GM20431 (cell line): ENCODE data around the gene FN3K.
"Not testable (repeated sequence)": the region's sequence is repeated elsewhere in the genome, so short reads cannot be mapped to it uniquely, and the experiment has no call there.

Source experiments
- in situ Hi-C: fragments of 300-500 bp; cut with MseI, MboI; formaldehyde crosslinking; loops from one replicate; pipeline ENCODE4 v1.15.0; 2020; ENCODE audit warnings: low sequenced_read_pairs; ENCODE audit not compliant: unreplicated experiment

Gene FN3K

GRCh38 chr17:82732118-82732743, 3.2 kb upstream of the FN3K start:
- in situ Hi-C loops: no loop called here

- in situ Hi-C loops: no loop called here
These were observed 1.2 kb downstream of the FN3K start for GRCh38 chr17:82736511-82737185.

GRCh38 chr17:82737967-82738877, 2.8 kb downstream of the FN3K start:
- in situ Hi-C loops: no loop called here

GRCh38 chr17:82740906-82741759, 5.7 kb downstream of the FN3K start:
- in situ Hi-C loops: no loop called here

GRCh38 chr17:82743344-82744219, 8.2 kb downstream of the FN3K start:
- in situ Hi-C loops: no loop called here

- in situ Hi-C loops: not testable (repeated sequence)
These were observed 9.3 kb downstream of the FN3K start for GRCh38 chr17:82744736-82745135.

GRCh38 chr17:82745524-82745923, 10.1 kb downstream of the FN3K start:
- in situ Hi-C loops: no loop called here

- in situ Hi-C loops: no loop called here
These were observed 13.3 kb downstream of the FN3K start for GRCh38 chr17:82748756-82749155.

- in situ Hi-C loops: no loop called here
These were observed 15.0 kb downstream of the FN3K start for GRCh38 chr17:82750241-82750908.

GRCh38 chr17:82751171-82751570, 15.8 kb downstream of the FN3K start:
- in situ Hi-C loops: no loop called here

- in situ Hi-C loops: no loop called here
These were observed 16.4 kb downstream of the FN3K start, which contains the start of gene TBCD for GRCh38 chr17:82751571-82752370. Gene TBCD (plus strand): TSS chr17:82752065. CDS start chr17:82752194, 129 bp downstream.

- in situ Hi-C loops: no loop called here
These were observed 17.2 kb downstream of the FN3K start for GRCh38 chr17:82752371-82753200.

- in situ Hi-C loops: no loop called here
These were observed 17.7 kb downstream of the FN3K start for GRCh38 chr17:82753201-82753464.

GRCh38 chr17:82754297-82755208, 19.1 kb downstream of the FN3K start:
- in situ Hi-C loops: no loop called here

- in situ Hi-C loops: no loop called here
These were observed 20.8 kb downstream of the FN3K start for GRCh38 chr17:82756166-82756565.

- in situ Hi-C loops: loop anchor here (10.0 kb wide), 1 partner anchor 101 kb away; no protein-coding TSS in a partner anchor
These were observed 30.0 kb downstream of the FN3K start for GRCh38 chr17:82765371-82765770.
